ENCODE results near the gene TCF7.

GRCh38 chr5:134148316-134148715 lies 33.8 kb downstream of the TCF7 start:
- TF ChIP-seq CTCF (conservative IDR thresholded peaks at IDR 0.05; ENCODE audit: low read length) (no peak), EZH2phosphoT487 (IDR thresholded peaks at IDR 0.05; ENCODE audit: borderline replicate concordance, low read depth, low read length) (no peak)

Measured in OCI-LY7 (cell line).